KOPT-K1 (cell line): ENCODE data around the gene SLC9A9.

Source experiments
- H3K27ac ChIP-seq: fragments of 200-600 bp; sonication (generic); 2 replicates; pipeline ENCODE4 v1.5.1; 2016; ENCODE audit warnings: antibody characterized with exemption, mild to moderate bottlenecking, low read depth, low read length; ENCODE audit not compliant: poor library complexity, severe bottlenecking
- H3K36me3 ChIP-seq: fragments of 200-600 bp; sonication (generic); 2 replicates; pipeline ENCODE4 v1.5.1; 2017; ENCODE audit warnings: antibody characterized with exemption, mild to moderate bottlenecking, low read length, moderate library complexity; ENCODE audit not compliant: insufficient read depth
- H3K9me3 ChIP-seq: fragments of 200-600 bp; sonication (generic); 2 replicates; pipeline ENCODE4 v1.5.1; 2017; ENCODE audit warnings: antibody characterized with exemption, low read length, mild to moderate bottlenecking; ENCODE audit not compliant: insufficient read depth, poor library complexity, severe bottlenecking

SLC9A9 gene

GRCh38 chr3:143771258-143771657 lies 77.0 kb downstream of the SLC9A9 start:
- H3K27ac ChIP-seq: no peak overlapping the region
- H3K9me3 ChIP-seq: no peaks in the 10 kb centered on the region
- H3K36me3 ChIP-seq: no peaks in the 10 kb centered on the region

DNA sequence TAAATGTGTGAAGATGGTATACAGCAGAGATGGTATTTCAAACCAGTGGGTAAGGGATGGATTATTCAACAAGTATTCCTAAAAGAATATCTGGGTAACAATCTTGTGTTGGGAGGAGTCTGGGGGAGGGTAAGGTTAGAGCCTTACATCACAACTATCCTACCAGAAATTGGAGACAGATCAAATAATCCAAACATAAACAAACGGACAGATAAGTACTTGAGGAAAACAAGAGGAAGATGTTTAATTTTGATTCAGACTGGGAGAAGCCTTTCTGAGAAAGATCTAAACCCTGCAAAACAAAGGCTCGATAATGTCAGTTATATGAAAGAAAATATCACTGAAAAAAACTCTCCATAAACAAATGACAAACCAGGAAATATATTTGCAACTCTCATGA lies 77.9 kb downstream of the SLC9A9 start:
- Histone ChIP-seq H3K9me3 (no peaks in the 10 kb centered on the region), H3K27ac (no peak overlapping the region), H3K36me3 (no peaks in the 10 kb centered on the region)

DNA sequence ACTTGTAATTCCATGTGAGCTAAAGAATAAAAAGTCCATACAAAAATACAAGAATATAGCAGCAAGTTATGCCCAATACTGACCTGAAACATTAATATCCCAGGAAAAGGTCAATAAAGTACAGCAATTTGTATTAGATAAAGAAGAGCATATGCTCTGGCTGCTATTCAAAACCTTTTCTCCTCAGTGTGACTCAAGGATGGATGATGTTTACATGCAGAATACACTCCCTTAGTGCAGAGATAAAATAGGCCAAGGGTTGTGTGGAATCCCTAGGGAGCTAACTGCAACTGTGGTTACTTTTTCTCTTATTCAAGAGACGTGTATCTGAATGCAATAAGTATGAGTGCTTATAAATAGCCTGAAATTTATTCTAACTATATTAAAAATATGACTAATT lies 78.7 kb downstream of the SLC9A9 start:
- H3K27ac ChIP-seq: no peak overlapping the region
- H3K36me3 ChIP-seq: no peaks in the 10 kb centered on the region
- H3K9me3 ChIP-seq: no peaks in the 10 kb centered on the region

- no peaks in the 10 kb centered on the region for H3K9me3 ChIP-seq
- H3K27ac ChIP-seq: no peak overlapping the region
- no peaks in the 10 kb centered on the region for H3K36me3 ChIP-seq
These were observed 83.4 kb downstream of the SLC9A9 start for GRCh38 chr3:143764840-143765239.

GRCh38 chr3:143763564-143764162 lies 84.6 kb downstream of the SLC9A9 start:
- no peaks in the 10 kb centered on the region for H3K36me3 ChIP-seq
- no peak overlapping the region for H3K27ac ChIP-seq
- H3K9me3 ChIP-seq: no peaks in the 10 kb centered on the region

DNA sequence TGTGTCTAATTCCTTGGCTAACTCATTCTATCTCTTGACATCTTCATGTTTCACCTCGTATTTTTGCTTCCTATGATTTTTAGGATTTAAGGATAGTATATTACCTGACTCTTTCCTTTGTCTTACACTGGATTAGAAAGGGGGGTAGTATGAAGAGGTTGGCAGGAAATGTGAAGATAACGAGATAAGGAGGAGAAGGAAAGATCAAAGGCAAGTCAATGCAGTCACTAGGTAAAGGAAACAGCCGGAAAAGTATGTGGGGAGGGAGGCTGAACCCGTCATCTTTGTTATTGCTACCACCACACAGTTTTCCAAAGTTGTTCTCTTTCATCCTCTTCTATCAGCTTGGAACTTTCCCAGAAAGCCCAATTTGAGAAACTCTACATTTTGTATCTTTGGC lies 90.6 kb downstream of the SLC9A9 start:
- Histone ChIP-seq H3K9me3 (no peaks in the 10 kb centered on the region), H3K27ac (no peak overlapping the region), H3K36me3 (no peaks in the 10 kb centered on the region)

DNA sequence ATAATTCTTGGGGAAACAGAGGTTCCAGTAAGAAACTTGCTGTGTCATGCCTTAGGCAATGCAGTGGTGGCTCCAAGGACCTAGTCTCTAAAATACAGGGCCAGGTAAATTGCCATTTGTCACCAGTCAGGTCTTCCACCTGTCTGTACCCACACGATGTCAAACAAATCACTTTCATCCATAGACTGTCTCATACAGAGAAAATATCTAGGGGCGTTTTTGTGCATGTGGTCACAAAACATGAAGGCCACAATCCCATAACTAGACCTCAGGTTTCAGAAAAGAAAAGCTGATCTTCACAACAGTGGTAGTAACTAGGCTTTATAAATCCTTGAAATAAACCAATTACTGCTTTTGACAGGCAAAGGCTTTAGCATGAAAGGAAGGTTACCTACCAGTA lies 92.3 kb downstream of the SLC9A9 start:
- H3K9me3 ChIP-seq: no peaks in the 10 kb centered on the region
- no peaks in the 10 kb centered on the region for H3K36me3 ChIP-seq
- H3K27ac ChIP-seq: no peak overlapping the region

DNA sequence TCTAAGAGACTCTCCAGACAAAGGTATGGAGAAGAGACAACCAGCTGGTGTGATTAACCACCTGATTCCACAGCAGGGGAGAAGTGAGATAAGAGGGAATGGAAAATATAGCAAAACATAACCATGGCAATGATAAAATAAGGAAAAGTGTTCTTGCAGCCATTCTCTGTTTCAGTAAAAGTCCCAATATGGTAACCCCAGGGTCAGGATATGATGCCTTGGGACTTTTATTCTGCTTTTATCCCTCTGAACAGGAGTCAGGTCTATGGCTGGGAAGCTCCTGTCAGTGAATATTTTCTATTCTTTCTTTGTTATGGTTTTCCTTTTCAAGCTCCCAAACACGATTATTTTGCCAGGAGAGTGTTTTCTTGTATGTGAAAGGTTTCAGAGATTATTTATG lies 94.2 kb downstream of the SLC9A9 start:
- H3K36me3 ChIP-seq: no peaks in the 10 kb centered on the region
- H3K27ac ChIP-seq: no peak overlapping the region
- no peaks in the 10 kb centered on the region for H3K9me3 ChIP-seq

DNA sequence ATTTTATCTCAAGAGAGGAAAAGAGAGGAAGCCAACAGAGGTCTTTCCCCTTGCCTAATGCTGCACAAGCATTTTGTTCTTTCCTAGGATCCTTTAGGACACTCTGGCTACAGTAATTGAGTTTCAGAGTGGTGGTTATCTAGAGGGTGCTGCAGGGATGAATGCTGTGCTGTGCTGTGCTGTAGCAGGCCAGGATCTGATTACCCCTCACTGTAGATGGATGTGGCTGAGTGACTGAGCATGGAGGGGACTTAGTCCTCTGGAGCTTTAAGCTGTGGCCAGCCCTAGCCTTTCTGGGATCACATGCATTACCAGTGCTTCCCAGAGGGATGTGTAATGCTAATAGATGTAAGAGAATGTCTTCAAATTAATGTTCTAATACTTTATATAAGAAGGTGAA lies 94.8 kb downstream of the SLC9A9 start:
- Histone ChIP-seq H3K9me3 (no peaks in the 10 kb centered on the region), H3K27ac (no peak overlapping the region), H3K36me3 (no peaks in the 10 kb centered on the region)

- no peak overlapping the region for H3K27ac ChIP-seq
These were observed 95.3 kb downstream of the SLC9A9 start for GRCh38 chr3:143753006-143753405.

GRCh38 chr3:143751643-143752178 lies 96.6 kb downstream of the SLC9A9 start:
- peak overlapping the region; percentile 81 for H3K27ac ChIP-seq
- H3K9me3 ChIP-seq: no peaks in the 10 kb centered on the region

More at GRCh38 chr3:143753006-143753405, 95.3 kb downstream of the SLC9A9 start:
- H3K9me3 ChIP-seq: no peaks in the 10 kb centered on the region
- H3K36me3 ChIP-seq: no peaks in the 10 kb centered on the region

GRCh38 chr3:143750841-143751240 lies 97.4 kb downstream of the SLC9A9 start:
- Histone ChIP-seq H3K9me3 (no peaks in the 10 kb centered on the region), H3K36me3 (no peaks in the 10 kb centered on the region), H3K27ac (peak overlapping the region; percentile 81)

More at GRCh38 chr3:143751643-143752178, 96.6 kb downstream of the SLC9A9 start:
- no peaks in the 10 kb centered on the region for H3K36me3 ChIP-seq

DNA sequence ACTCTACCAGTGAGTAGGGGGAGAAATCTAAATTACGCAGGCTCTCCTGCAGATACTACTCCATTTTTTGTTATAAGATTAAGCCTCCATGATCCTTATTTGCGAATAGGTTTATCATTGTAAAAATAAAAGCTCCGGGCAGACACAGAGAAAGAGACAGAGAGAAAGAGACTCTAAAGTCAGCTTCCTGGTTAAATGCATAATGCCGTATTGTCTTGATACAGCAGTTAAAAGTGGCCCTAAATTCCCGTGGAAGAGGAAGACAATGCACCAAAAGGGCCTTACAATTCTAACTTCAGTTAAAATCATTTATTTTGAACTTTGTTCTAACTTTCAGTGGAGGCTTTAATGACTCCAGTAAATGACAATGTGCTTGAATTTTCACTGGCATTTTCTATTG lies 98.3 kb downstream of the SLC9A9 start:
- no peak overlapping the region for H3K27ac ChIP-seq
- H3K36me3 ChIP-seq: no peaks in the 10 kb centered on the region
- no peaks in the 10 kb centered on the region for H3K9me3 ChIP-seq

- Histone ChIP-seq H3K27ac (no peak overlapping the region), H3K36me3 (no peaks in the 10 kb centered on the region)
These were observed 111.2 kb downstream of the SLC9A9 start for GRCh38 chr3:143737065-143737464.

DNA sequence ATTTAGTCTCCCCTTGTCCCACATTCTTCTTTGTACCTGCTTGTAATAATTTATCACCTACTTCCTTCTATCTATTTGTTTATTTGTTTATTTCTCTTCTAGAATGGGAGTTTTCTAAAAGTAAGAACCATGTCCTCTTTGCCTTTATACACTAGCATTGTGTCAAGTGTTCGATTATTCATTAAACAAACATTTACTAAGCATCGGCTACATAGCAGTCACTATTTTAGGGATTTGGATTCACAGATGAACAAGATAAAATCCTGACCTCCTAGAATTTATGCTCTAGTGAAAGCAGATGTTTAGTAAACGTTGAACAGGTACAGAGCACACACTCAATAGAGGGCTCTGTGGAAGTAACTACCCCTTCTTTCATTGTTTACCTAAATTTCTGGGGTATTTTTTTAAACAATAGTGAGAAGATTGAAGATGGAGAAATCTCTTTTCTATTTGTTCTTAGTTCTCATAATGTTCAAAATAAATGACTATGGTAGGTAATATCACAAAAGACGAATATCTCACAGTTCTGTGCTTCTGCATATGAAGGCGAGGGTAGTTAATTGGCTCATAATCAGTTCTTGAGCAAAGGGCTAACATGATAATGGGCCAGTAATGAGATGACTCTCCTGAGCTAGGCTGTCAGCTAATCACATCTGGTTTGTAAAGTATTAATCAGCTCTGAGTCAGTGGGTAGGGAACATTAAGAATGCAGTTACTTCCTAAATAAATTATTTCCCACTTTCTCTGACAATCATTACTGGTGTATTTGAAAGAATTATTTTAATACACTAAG lies 111.9 kb downstream of the SLC9A9 start:
- Histone ChIP-seq H3K36me3 (no peaks in the 10 kb centered on the region), H3K9me3 (no peaks in the 10 kb centered on the region), H3K27ac (no peak overlapping the region)

More at GRCh38 chr3:143737065-143737464, 111.2 kb downstream of the SLC9A9 start:
- H3K9me3 ChIP-seq: no peaks in the 10 kb centered on the region

GRCh38 chr3:143731776-143732175 lies 116.5 kb downstream of the SLC9A9 start:
- no peak overlapping the region for H3K27ac ChIP-seq
- no peaks in the 10 kb centered on the region for H3K9me3 ChIP-seq
- H3K36me3 ChIP-seq: no peaks in the 10 kb centered on the region
